SH-SY5Y (cell line): Measurements from ENCODE around the gene ACOXL.

ENCODE experiments used
- GATA2 ChIP-seq: IDR thresholded peaks from 2 replicates; pipeline ENCODE4 v1.6.1; 2011; ENCODE audit warnings: mild to moderate bottlenecking, low read depth, low read length
- GATA3 ChIP-seq: IDR thresholded peaks from 2 replicates; pipeline ENCODE4 v1.6.1; 2011; ENCODE audit warnings: low read depth, mild to moderate bottlenecking, low read length, moderate library complexity

The ACOXL gene

GRCh38 chr2:110818767-110819481 lies 86.6 kb downstream of the ACOXL start:
- TF ChIP-seq GATA3 = no peak
- TF ChIP-seq GATA2 = no peak

GRCh38 chr2:110819711-110820110 lies 87.3 kb downstream of the ACOXL start:
- TF ChIP-seq GATA2 (no peak), GATA3 (no peak)

GRCh38 chr2:110820128-110820527 lies 87.8 kb downstream of the ACOXL start:
- no peak for TF ChIP-seq GATA2

GRCh38 chr2:110823165-110823564 lies 90.8 kb downstream of the ACOXL start:
- TF ChIP-seq GATA3 = no peak
- no peak for TF ChIP-seq GATA2

GRCh38 chr2:110827511-110827910 lies 95.1 kb downstream of the ACOXL start:
- TF ChIP-seq GATA3 = no peak

GRCh38 chr2:110828330-110828729 lies 96.0 kb downstream of the ACOXL start:
- TF ChIP-seq GATA3 = no peak
- no peak for TF ChIP-seq GATA2

GRCh38 chr2:110829413-110830146 lies 97.2 kb downstream of the ACOXL start:
- TF ChIP-seq GATA2 (no peak), GATA3 (no peak)

GRCh38 chr2:110832740-110833139 lies 100.4 kb downstream of the ACOXL start:
- TF ChIP-seq GATA2 (no peak), GATA3 (no peak)

- TF ChIP-seq GATA2 (no peak), GATA3 (no peak)
Measured at GRCh38 chr2:110834134-110834827, 101.9 kb downstream of the ACOXL start.

GRCh38 chr2:110836671-110837070 lies 104.3 kb downstream of the ACOXL start:
- TF ChIP-seq GATA3 (no peak), GATA2 (no peak)

- TF ChIP-seq GATA2 (no peak), GATA3 (no peak)
Measured at GRCh38 chr2:110837446-110838409, 105.4 kb downstream of the ACOXL start.

GRCh38 chr2:110838657-110839384 lies 106.4 kb downstream of the ACOXL start:
- TF ChIP-seq GATA3 (no peak), GATA2 (0 out of 2 replicates have a peak, but pooled peaks have one; percentile 29)

- no peak for TF ChIP-seq GATA2
- TF ChIP-seq GATA3 = no peak
Measured at GRCh38 chr2:110840508-110840907, 108.1 kb downstream of the ACOXL start.

- TF ChIP-seq GATA3 (no peak), GATA2 (no peak)
Measured at GRCh38 chr2:110842048-110842447, 109.7 kb downstream of the ACOXL start.
